DMS114 treated with DMSO at 0.1 percent for 48 hours (cell line): ENCODE results near the gene COX8A.

ENCODE experiments used
- DNase-seq: peaks from one replicate; lab custom pipeline; 2025; ENCODE audit not compliant: unreplicated experiment; lab: John Stamatoyannopoulos, UW

The COX8A gene

GRCh38 chr11:64019106-64020037 is 45.0 kb downstream of the COX8A start:
- DNase-seq = no peak

DNA sequence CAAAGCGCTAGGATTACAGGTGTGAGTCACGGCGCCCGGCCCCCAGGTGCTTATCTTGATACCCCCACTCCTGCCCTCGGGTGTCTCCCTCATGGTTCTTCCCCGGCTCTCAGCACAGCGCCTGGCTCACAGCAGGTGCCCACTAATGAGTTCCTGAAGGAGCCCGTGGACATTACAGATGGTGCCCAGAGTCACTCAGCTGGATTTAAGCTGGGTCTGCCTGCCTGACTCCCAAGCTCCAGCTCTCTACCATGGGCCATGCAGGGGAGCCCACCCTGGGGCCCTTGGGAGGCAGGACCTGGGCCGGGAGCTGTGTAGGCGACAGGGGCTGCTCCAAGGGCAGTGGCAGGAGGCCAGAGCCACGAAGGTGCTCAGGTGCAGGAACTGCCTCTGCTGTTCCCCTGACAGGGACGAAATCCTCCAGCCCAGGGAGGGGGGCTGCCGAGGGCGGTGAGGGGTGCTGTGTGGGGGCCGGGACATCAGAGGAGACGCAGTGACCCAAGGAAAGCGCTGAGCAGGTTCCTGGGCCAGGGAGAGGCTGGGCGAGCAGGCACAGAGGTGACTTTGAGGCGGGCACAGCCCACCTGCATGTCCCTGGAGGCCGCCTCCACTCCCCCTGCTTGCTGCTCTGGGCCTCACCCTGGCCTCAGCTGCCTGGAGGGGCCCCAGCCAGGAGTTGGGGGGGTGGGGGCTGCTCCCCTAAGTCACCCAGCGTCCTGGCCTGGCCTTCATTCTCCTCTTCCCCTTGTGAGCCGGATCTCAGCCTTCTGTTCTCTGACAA is 46.7 kb downstream of the COX8A start:
- DNase-seq = no peak

DNA sequence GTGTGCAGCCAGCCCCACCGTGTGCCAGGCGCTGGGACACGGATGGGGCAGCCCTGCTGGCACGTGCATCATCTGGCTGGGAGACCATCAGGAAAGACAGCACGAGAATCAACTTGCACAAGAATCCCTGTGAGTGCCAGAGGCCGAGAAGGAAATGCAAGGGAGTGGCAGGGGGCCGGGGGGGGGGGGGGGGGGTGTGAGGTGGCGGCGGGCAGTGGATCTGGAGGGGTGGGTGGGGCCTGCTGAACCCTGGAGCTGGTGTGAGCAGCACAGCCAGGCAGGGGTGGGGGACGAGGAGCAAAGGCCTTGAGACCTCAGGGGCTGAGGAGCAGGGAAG is 47.3 kb downstream of the COX8A start:
- DNase-seq = no peak

DNA sequence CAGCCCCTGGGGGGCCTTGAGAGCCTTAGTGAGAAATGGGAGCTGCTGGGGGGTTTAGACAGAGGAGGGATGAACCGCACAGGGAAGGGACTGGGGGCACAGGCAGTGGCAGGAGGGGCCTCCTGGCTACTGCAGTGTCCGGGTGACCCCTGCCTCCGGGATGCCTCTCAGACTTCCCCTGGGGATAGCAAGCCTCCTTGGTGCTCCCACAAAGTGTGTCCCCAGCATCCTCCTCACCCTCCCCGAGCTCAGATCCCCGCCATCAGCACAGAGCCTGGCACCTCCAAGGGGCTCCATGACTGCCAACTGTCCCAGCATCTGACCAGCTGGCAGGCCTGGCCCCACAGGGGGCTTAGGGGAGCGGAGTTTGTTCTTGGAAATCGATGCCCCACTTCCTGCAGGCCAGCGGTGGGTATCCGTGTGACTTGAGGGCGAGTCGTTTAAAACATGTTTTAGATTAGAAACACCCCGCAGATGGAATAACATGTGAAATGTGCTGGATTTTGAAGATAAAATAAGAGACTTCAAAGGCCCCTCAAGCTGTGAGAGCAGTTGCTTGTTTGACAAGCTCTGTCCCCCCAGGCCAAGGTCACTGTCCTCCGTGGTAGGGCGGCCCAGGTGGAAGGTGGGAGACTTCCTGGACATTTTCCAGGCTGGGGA is 47.8 kb downstream of the COX8A start:
- no peak for DNase-seq

- DNase-seq = no peak
Measured at GRCh38 chr11:64023712-64024710, 49.6 kb downstream of the COX8A start.

GRCh38 chr11:64025205-64025604 is 50.8 kb downstream of the COX8A start:
- no peak for DNase-seq
